NCI-H69 (cell line): ENCODE results near the gene PPA2.

Source experiments
- DNase-seq: peaks from one replicate; lab custom pipeline; 2025; lab: John Stamatoyannopoulos, UW

Gene PPA2

DNA sequence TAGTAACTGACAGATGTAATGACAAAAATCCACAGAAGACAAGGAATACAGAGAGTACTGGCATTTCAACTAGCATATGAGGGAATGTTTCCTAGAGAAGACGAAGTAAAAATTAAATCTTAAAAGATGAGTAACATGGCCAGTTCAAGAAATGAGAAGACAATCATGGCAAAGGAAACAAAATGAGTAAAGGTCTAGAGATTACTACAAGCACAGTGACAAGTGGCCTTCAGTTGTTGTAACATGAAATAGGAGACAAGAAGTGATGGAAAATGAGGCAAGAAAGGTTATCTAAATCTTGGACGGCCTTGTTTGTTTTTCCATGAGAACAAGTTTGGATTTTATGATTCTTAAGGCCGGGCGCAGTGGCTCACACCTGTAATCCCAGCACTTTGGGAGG, 81.0 kb downstream of the PPA2 start:
- DNase-seq: no peak

DNA sequence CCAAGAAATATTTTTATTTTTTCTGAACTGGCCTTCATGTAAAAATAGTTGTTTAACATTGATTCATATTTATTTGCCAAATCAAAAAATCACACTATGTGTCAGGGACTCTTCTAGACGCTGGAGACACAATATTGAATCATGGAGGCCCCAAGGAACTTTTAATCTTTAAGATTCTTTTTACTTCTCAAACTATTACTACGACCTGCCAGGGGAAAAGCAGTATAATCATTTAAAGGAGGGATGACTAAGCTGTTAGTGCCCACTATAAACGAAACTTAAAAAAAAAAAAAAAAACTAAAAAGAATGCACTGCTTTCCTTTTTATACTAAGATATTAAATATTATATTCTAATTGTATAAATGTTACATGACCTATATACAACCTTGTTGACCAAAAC, 84.7 kb downstream of the PPA2 start:
- no peak for DNase-seq

DNA sequence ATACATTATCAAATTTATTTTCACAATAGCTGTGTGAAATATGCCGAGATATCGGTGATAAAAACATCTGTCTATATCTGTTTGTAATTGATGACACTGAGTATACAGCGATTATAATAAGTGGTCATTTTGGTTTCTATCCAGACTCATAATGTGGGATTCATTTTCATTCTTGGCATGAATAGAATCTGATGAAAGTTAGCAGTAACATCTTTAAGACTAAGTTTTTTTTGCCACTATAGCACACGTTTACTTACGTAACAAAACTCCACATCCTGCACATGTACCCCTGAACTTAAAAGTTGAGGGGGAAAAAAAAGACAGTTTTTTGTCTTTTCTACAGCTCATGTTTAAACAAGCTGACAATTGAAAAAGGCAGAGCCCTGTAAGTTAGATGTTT, 86.4 kb downstream of the PPA2 start:
- no peak for DNase-seq

DNA sequence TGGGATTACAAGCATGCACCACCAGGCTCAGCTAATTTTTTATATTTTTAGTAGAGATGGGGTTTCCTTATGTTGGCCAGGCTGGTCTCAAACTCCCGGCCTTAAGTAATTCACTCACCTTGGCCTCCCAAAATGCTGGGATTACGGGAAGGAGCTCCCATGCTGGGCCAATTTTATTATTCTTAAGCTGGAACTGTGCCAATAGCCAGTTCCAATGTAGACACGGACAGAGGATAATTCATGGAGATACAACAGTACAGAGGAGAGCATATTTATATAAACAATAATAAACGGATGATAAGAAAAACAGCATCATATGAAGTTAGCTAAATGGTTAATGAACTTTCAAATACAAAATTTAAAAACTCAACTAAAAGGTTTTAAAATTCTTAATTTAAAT, 87.8 kb downstream of the PPA2 start:
- DNase-seq: peak; percentile 21

DNA sequence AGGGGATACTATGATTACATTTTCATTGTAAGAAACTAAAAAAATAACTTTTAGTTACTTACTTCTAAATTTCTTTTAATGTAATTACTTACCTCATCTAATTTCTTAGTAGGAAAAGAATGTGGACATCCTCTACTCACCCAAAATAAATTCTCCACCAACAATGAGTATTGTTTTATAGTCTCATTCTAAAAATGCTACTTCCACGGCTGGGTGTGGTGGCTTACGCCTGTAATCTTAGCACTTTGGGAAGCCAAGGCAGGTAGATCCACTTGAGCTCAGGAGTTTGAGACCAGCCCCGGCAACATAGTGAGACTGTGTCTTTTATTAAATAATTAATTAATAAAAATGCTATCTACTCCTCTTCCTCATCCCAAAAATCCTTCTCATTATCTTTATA, 99.8 kb downstream of the PPA2 start:
- no peak for DNase-seq

DNA sequence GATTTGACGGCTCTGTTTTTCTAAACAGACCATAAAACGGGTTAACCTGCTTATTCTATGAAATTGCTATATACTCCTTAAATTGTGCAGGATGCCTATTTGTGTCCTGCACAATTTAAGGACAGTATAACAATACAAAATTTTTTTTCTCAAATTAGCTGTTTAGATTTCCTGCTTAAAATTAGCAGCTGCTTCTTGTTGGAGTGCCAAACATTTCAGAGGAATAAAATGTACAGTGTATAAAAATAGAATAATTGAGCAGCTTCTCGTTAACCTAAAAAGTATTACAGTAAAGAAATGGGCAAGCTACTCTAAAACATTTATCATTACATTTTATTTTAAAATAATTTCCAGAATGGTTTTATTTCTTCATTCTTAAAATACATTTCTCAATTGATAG, 100.5 kb downstream of the PPA2 start:
- no peak for DNase-seq

DNA sequence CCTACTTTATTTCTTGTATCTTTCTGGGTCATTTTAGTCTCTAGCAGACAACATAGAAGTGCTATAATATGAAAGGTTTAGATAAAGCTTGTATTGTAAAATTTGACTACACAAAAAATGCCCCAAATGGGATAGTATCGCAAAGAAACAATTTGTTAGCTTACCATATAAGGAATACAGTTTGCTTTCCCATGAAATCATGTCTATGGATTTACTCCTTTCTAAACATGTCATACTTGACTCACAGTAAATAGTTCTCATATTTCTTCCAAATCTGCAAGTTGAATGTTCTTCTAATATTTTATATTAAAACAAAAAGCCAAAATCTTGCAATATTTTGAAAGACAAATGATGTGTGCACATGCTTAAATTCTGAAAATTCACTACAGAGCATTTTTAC, 103.9 kb downstream of the PPA2 start:
- DNase-seq: no peak

DNA sequence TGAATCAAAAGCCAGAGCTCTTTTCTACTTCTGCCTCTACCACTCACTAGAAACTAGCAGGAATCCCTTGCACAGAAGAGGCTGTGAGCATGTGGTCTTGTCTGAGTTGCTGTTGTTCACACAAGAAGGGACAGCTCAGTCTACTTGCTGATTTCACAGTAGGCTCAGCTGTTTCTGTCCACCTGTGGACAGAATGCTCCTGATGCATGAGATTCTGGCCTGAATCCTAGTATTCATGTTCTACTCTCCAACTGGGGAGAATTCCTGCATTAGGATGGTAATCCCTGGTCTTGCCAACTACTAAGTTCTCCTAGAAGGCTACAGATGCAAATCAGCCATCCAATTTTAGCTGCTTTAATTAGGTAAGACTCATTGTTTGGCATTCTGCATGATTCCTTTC, 112.8 kb downstream of the PPA2 start:
- DNase-seq: no peak

DNA sequence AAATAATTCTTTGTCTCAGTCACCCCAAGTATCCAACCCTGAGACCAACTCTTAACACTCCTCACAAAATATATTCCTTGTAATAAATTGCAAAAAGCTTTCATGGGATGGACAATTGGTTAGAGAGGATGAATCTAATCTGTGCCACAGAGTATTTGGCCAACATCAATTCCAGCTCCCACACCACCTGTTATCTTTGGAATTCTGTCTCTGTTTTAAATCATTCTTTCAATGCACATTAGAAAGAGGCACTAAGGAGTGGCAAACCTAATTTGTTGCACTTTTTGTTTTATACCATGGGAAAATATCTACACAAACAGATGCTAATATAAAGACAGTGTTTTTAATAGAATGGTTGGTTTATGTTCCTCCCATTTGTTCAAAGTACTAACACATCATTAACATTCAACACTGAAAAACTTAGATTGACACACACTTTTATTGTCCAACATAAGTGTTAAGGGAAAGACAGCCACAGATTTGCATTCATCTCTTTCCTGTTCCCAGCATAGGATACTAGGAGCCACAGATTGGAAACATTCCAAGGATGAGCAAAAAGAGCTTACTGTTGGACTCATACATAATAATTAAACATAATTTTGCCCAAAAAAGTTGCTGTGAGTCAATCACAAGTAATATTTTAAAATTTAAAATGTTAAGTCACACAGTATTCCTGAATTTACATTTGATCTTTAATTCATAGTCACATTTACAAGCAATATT, 116.4 kb downstream of the PPA2 start:
- DNase-seq: no peak

DNA sequence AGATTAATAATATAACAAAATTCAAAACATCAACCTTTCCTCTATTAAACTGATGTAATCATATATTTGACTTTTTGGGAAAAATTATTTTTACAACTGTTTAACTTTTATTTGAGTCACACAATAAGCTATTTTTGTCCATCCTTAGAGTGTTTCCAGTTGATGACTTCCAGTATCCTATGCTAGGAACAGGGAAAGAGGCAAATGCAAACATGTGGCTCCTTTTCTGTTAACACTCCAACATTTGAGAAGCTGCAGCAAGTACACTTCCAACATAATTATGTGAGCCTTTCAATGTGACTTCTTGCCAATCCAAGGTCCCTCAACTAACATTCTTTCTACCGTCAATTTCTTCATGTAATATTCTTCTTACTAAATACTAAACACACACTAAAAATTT, 117.7 kb downstream of the PPA2 start:
- DNase-seq: no peak

DNA sequence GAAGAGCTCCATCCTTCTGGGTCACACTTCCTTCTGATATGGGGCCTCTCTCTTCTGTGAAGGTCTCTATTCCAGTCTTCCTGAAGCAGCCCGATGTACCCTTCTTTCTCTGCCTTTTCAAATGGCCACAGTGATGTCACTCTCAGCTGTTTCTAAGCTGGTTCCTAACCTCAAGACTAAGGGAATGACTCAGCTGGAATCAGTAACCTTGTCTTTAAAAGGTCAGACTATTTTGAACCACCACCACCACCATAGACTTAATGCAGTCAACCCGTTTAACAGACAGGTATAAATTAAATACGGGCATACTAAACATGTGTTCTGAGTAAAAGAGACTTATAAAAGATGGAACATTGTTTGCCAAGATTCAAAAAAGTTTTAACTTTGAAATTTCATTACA, 121.0 kb downstream of the PPA2 start:
- no peak for DNase-seq

DNA sequence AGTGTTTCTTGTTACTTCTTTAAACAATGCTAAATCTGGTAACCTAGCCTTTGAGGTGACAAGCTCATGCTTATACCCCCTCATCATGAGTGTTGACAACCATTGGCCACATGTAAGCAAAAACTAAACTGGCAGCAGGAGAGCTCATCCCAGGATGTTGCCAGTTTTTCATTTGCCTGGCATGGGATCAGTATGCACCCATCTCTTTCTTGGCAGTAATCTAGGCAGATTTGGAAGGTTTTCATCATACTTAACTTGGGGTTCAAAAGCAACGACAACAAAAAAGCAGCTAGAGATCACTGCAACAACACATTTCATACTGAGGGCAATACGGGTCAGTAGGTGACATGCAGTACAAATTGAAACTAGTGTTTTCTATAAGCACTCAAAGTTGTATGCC, 122.0 kb downstream of the PPA2 start:
- DNase-seq: no peak

DNA sequence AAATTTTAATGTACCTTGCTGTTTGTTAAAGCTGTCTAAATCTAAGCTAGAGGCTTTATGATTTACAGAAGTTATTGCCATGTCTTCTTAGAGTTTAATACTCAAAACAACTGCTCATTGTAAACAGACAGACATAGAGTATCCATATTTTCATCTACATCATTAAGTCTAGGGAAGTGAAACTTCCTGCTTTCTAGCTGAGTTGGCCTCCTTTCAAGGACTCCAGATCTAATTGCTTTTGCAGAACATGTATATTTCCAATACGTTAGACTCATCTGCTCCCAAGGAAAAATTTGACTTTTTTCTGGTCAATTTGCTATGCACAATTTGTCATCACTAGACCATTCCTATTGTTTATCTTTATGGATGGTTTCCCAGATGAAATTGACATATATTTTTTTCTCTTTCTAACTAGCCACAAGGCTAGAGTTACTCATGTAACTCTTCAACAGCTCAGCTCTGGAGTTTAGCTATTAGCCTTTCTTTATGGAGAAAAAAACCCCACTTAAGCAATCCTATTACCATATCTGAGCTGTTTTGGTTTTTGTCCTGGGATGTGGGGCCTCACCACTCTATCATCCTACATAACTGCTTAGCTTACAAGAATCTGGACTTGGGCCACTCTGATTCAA, 122.9 kb downstream of the PPA2 start:
- peak; percentile 17 for DNase-seq

DNA sequence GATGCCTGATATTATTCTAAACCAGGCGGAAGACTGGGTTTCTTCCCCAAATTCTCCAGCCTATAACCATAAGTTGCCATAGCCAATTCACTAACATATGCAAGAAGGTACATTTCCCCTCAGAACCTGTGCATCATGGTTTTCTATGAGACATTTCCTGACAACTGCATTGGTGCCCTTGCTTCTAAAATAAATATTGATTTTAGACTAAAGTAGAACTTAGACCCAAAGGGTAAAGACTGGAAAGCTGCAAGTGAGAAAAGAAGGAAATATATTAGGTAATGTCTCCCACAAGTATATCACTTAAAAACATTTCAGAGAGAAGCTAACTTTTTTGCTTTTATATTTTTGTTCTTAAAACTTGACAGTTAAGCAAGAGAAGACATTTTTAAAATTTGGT, 125.1 kb downstream of the PPA2 start:
- DNase-seq: no peak

DNA sequence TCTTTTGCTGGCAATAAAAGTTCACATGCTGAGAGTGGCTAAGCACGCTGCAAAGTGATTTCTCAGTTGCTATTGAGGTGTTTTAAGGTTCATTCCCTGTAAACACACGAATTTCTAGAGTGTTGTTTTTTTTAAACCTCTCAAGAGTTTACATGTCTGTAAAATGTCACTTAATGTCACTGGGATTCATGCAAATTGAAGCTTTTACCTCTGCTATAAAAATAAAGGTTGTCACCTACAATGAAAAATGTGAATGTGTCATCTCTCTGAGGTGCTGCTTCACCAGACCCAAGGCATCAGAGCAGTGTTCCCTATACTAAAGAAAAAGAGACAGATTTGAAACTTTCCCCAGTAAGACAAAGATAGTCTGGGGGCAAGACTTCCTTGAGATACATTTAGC, 127.0 kb downstream of the PPA2 start:
- no peak for DNase-seq

DNA sequence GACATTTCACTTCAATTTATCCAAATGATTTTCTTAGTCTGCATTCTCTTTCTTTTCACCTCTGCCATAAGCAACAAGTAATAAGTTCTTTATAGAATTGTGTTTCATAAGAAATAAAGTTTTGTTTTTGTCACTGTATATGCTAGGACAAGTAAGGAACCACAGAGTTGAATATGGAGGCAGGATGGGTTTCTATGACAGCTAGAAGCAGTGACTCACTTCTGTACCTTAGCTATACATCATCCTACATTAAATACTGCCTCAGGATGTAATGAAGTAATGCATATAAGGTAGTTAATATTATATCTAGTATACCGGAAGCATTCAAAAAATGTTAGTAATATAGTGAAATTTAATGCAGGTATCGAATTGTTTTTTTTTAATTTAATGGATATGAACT, 128.0 kb downstream of the PPA2 start:
- no peak for DNase-seq

DNA sequence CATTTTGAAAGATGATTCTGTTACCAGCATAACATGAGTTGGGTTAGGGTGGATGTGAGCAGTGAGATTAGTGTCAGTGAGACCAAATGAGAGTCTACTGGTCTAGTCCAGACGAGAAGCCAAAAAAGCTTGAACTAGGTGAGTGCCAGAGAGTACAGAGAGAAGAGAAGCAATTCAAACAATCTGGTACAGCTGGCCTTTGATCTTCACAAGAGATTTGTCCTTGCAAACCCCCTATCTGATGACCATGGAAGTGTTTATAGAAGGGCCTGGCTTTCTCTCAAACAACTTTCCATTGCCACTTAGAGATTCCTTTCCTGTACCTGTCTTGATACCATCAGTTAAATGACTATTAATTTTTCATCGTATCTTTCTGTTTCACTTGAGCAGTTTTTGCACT, 128.5 kb downstream of the PPA2 start:
- no peak for DNase-seq

DNA sequence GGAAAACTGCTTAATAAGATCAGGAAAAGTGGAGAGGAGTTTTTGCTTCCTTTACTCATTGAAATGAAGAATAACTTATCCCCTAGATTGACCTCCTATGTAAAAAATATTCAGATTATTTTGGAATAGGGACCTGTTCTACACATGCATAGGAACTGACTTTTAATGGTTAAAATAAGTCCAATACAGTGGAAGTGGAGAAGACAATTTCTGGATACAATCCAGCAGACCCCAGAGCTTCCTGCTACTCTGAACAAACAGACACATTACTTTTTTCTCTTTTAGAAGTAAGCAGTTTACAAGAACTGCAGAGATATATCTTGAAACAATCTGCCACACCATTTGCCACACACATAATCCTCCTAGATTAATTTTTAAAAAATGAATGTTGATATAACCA, 129.7 kb downstream of the PPA2 start:
- DNase-seq: no peak

DNA sequence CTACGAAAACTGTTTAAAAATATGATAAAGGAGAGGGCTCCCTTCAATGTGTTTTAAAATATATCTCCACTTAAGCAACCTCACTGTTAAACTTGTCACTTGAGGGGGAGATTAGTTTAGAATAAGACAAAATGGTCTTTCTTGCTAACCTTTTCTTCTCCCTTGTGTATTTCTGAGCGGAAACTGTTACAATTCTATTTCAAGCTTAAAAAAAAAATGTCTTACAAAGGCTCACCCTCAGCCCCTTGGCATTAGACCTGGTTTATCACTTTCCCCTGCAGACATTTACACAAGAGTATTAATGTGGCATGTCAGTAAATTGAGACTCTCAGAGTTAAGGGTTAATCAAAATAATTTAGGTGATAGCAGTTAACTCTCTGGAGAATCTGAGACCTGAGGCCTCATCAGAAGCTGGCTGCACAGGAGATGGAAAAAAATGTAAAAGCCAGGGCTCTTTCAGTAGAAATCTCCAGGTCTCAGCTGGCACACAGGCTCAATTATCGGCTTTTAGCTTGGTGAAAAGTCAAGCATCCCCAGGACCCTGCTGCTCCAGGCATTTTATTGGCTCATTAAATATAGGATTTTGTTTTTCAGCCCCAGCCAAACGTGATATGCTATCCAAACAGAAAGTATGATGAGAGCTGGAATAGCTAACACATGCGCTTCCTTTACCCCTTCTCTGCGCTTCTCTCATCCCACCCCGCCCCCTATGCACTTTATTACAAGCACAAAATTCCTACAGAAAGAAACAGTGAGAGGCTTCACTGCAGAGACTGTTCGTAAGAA, 130.5 kb downstream of the PPA2 start:
- DNase-seq: peak; percentile 85

DNA sequence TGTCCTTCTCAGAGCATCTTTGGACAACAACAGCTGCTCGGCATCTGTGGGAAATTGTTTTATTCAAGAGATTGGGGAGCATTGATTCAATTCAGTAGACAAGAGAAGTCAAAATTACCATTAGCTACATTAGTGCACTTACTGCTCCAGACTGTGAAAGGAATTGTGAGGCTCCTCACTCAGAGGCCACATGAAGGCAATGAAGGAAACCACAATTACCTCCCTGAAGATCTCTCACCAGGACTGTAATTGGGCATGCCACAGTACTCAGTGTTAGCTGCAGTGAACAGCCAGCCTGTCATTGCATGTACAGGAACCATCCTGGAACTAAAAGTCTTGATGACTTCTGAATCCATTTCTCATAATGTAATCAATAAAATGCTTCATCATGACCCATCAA, 144.8 kb downstream of the PPA2 start:
- DNase-seq: no peak

DNA sequence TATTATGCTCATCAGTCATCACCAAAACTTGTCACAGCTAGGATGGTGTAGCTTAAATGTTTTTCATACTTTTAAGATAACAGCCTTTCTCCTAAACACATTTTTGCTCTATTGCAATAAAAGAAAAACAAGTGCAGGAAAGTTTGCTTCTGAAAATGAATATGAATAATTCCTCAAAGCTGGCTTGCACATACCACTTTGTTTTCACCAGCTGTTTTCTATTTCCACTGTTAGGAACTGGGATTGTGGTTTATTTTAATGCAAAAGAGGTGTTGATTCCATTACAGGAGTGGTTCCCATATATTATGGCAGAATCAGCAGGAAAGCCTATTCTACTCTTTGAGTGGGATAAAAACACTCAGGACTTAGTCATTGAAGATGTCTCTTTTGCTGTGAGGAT, 145.9 kb downstream of the PPA2 start:
- no peak for DNase-seq

DNA sequence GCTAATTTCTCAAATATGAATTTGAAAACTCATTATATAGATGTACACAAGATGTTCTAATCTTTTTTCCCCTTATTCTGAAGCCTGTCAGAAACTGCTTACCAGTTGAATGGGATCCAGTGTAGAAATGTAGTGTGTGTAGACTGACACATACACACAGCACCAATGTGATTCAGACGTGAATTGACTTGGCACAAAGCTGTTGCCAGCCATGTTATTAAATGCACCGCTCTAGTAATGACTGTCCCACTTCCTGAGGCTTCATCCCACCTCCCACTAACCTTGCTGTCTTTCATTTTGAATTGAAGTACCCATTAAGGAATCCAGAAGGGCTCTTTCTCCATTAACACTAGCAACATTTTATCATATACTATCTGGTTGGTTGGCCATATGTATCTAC, 146.6 kb downstream of the PPA2 start:
- no peak for DNase-seq
